ENCODE measurements around the gene BRD4.
"Not testable (repeated sequence)": the region's sequence is repeated elsewhere in the genome, so short reads cannot be mapped to it uniquely, and the experiment has no call there.

The BRD4 gene

GRCh38 chr19:15332311-15332996 is at the start of gene BRD4:
Gene BRD4, minus strand, starts transcription at chr19:15332539. Its CDS starts 59,440 bp downstream, at chr19:15273099.
- DNase-seq, result peak; percentile 86

- DNase-seq, result no peak
Observed at GRCh38 chr19:15381864-15382263, 49.5 kb upstream of the BRD4 start.

- DNase-seq, result no peak
Observed at GRCh38 chr19:15381429-15381828, 49.1 kb upstream of the BRD4 start.

- DNase-seq, result peak; percentile 78
Observed at GRCh38 chr19:15379999-15380647, 47.8 kb upstream of the BRD4 start.

GRCh38 chr19:15379083-15379998 is 47.0 kb upstream of the BRD4 start, which contains the start of gene AKAP8:
Gene AKAP8, minus strand, starts transcription at chr19:15379787. Its CDS starts 56 bp downstream, at chr19:15379731.
- peak; percentile 99 for DNase-seq

- peak; percentile 69 for DNase-seq
Observed at GRCh38 chr19:15378534-15379082, 46.3 kb upstream of the BRD4 start.

GRCh38 chr19:15374796-15375440 is 42.6 kb upstream of the BRD4 start:
- DNase-seq, result no peak

- DNase-seq, result no peak
Observed at GRCh38 chr19:15374105-15374651, 41.8 kb upstream of the BRD4 start.

GRCh38 chr19:15373644-15374043 is 41.3 kb upstream of the BRD4 start:
- no peak for DNase-seq

- no peak for DNase-seq
Observed at GRCh38 chr19:15372891-15373301, 40.6 kb upstream of the BRD4 start.

- no peak for DNase-seq
Observed at GRCh38 chr19:15372470-15372869, 40.1 kb upstream of the BRD4 start.

- DNase-seq, result no peak
Observed at GRCh38 chr19:15371786-15372380, 39.5 kb upstream of the BRD4 start.

- DNase-seq, result no peak
Observed at GRCh38 chr19:15371119-15371518, 38.8 kb upstream of the BRD4 start.

GRCh38 chr19:15369594-15369891 is 37.2 kb upstream of the BRD4 start:
- no peak for DNase-seq

- no peak for DNase-seq
Observed at GRCh38 chr19:15368798-15369593, 36.7 kb upstream of the BRD4 start.

GRCh38 chr19:15368051-15368632 is 35.8 kb upstream of the BRD4 start:
- DNase-seq, result no peak

GRCh38 chr19:15367439-15367838 is 35.1 kb upstream of the BRD4 start:
- no peak for DNase-seq

GRCh38 chr19:15365264-15365663 is 32.9 kb upstream of the BRD4 start:
- no peak for DNase-seq

- not testable (repeated sequence) for DNase-seq
Observed at GRCh38 chr19:15363791-15364190, 31.5 kb upstream of the BRD4 start.

GRCh38 chr19:15363048-15363447 is 30.7 kb upstream of the BRD4 start:
- not testable (repeated sequence) for DNase-seq

- not testable (repeated sequence) for DNase-seq
Observed at GRCh38 chr19:15360015-15360414, 27.7 kb upstream of the BRD4 start.

Data from eye (tissue), 1 donor.